Placental pericyte (primary cell): Measurements from ENCODE around the gene RCE1. TPM values are rescaled to one million over a fixed set of nuclear protein-coding genes. Genes with fewer than 3 reads are reported as not detected.

ENCODE experiments used
- total RNA-seq: library from RNA; depleted of rRNA; stranded (reverse); fragments of >200 nt; gene quantifications from 2 replicates; pipeline ENCODE4 v1.2.3, GENCODE V29; 2012

Gene RCE1, protein sequence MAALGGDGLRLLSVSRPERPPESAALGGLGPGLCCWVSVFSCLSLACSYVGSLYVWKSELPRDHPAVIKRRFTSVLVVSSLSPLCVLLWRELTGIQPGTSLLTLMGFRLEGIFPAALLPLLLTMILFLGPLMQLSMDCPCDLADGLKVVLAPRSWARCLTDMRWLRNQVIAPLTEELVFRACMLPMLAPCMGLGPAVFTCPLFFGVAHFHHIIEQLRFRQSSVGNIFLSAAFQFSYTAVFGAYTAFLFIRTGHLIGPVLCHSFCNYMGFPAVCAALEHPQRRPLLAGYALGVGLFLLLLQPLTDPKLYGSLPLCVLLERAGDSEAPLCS
- 21.0 and 25.2 TPM in 2 replicates for total RNA-seq

DNA sequence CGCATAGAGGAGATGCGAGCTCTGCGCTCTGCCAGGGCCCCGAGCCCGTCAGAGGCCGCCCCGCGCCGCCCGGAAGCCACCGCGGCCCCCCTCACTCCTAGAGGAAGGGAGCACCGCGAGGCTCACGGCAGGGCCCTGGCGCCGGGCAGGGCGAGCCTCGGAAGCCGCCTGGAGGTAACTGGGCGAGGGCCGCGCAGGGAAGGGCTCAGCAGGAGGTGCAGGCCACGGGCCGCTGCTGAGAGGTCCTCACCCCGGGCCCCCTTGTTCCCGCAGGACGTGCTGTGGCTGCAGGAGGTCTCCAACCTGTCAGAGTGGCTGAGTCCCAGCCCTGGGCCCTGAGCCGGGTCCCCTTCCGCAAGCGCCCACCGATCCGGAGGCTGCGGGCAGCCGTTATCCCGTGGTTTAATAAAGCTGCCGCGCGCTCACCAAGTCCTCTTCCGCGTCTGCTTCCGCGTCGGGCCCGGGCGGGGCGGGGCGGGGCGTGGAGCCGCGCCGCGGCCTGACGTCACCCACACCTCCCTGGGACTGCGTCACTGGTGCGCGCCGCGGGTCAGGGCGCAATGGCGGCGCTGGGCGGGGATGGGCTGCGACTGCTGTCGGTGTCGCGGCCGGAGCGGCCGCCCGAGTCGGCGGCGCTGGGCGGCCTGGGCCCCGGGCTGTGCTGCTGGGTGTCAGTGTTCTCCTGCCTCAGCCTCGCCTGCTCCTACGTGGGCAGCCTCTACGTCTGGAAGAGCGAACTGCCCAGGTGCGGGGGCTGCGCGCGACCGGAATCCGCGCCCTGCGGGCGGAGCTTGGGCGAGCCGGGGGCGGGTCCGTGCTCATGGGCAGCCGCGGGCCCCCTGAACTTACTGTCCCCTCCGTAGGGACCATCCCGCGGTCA lies at the start of gene RCE1:
Gene RCE1 (plus strand): TSS at position 546 of the 880 bp plus-strand sequence. CDS start 15 bp downstream, at position 561.

DNA sequence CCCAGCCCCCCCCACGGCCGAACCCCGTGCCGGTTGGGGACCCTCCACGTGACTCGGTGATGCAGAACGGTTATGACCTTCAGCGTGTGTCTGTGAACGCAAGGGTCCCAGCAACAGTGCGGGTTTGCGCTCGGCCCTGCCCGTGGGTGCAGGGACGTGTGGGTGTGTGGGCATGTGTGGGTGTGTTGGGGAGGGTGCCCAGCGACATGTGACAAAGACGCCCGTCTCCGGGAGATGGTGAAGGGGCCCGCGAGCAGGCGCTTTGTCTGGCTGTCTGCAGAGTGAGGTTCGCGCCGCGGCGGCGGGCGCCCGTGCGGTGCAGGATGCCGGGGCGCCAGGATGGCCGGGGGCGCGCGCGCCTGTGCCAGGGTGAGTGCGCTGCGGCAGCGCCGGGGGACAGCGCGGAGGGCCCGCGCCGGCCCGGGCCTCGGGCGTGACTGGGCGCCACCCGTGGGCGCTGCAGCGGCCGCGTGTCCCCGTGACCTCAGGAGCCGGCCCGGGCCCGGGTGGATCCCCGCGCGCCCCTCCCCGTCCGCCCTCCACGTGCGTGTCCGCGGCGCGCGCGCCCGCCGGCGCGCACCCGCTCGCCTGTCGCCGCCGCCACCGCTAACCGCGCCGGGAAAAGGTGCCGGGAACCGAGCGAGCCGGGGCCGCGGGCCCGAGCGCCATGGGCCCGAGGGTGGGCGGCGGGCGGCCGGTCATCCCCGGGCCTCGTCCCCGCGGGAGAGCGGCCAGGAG lies 13.4 kb downstream of the RCE1 start, which contains the start of gene LRFN4:
Gene LRFN4 (plus strand): TSS at position 569 of the 738 bp plus-strand sequence. CDS start 681 bp downstream, outside the sequence.

Other genes with a start within 250 kb of the RCE1 start
- 14.4 and 53.5 TPM in 2 replicates for gene RBM14, start 226.8 kb upstream of the RCE1 start, total RNA-seq
- 90.1 and 106 TPM in 2 replicates for gene RBM4, start 204.7 kb upstream of the RCE1 start, total RNA-seq
- 15.3 and 20.3 TPM in 2 replicates for gene RBM4B, start 165.6 kb upstream of the RCE1 start, total RNA-seq
- 0.14 and 0.66 TPM in 2 replicates for gene SPTBN2, start 114.2 kb upstream of the RCE1 start, total RNA-seq
- gene LRFN4, start 13.6 kb downstream of the RCE1 start, total RNA-seq: 11.6 and 26.6 TPM in 2 replicates
- 39.2 and 56.5 TPM in 2 replicates for gene PC, start 114.9 kb downstream of the RCE1 start, total RNA-seq
- gene C11orf86, start 131.9 kb downstream of the RCE1 start, total RNA-seq: not detected in 2 replicates
- under 0.01 and 2.0 TPM in 2 replicates for gene SYT12, start 179.7 kb downstream of the RCE1 start, total RNA-seq
- gene RHOD, start 213.4 kb downstream of the RCE1 start, total RNA-seq: 7.6 and 22.1 TPM in 2 replicates